ENCODE results near the gene UBQLN4.

UBQLN4 gene

DNA sequence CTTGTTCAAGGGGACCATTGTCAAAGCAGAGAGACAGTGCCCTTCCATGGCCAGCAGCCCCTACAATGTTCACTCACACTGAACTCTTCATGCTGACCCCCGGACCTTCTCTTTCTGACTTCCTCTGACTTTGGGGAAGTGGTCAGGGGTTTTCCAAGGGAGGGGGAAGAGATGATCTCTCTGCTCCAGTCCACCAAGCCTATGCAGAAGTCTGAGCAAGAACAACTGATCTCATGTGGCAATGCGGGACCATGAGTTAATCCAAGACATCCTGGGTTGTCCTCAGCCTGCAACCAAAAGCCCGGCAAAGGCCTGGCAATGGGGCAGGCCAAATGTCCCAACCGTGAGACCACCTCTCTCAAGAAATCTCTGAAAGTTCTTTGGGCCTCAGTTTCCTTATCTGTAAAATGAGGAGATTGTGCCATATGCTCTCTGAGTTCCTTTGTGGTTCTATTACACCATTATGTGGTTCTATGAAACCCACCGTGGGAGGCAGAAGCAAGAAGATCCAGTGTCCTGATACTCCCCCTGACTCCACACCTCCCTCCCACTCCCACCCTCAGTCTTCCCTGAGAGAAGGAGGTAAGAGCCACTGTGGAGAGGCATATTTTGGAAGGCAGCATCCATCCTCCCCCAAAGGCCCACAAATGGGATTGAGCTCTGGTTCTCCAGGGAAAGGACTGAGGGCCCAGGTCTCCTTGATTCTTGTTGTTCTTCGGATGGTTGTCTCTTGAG lies 63.4 kb downstream of the UBQLN4 start:
- Histone ChIP-seq H3K9ac (ENCODE audit: low read length) (no peak overlapping the region), H3K4me3 (ENCODE audit: low read length) (no peak overlapping the region), H3K4me1 (ENCODE audit: control insufficient read depth, insufficient read depth, low read length) (peaks cover 5% of the 10 kb centered on the region), H3K36me3 (ENCODE audit: control insufficient read depth, insufficient read depth, low read length) (no peaks in the 10 kb centered on the region), H3K27ac (ENCODE audit: low read depth, low read length) (no peak overlapping the region), H3K27me3 (ENCODE audit: control insufficient read depth, insufficient read depth, low read length) (no peaks in the 10 kb centered on the region)

DNA sequence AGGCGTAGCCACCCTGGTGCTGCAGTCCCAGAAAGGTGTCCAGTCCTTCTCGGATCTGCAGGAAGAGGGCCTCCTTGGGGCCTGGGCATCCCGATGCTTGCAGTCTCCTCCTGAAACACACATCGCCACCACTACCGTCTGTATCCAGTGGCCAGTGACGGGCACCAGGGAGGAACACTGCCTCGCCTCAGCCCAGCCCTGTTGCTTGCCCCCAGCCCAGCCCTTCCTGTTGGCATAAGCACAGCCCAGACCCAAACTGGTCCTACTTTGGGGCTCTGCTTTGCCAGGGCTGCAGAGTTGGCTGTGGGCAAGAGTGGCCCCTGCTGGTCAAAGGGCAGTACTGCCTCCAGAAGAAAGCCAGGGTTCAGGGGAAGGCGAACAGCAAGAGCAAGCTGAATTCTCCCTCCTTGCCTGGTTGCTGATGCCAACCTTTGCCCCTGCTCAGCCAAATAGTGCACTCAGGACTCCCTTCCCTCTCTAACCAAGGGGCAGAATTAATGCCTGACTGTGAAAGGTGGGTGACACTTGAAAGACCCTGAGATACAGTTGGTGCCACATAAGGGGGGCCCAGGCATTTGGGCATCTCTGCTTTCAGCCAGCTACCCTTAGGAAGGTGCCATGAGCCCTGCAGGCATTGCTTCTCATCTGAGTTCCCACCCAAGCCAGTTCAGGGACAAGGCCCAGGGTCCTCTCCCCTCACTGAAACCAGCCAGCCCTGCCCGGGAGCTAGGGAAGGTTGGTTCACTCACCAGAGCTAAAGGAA lies 64.2 kb downstream of the UBQLN4 start:
- Histone ChIP-seq H3K27ac (ENCODE audit: low read depth, low read length) (peak overlapping the region; percentile 37), H3K36me3 (ENCODE audit: control insufficient read depth, insufficient read depth, low read length) (no peaks in the 10 kb centered on the region), H3K4me1 (ENCODE audit: control insufficient read depth, insufficient read depth, low read length) (peaks cover 5% of the 10 kb centered on the region), H3K4me3 (ENCODE audit: low read length) (peak overlapping the region; percentile 73), H3K27me3 (ENCODE audit: control insufficient read depth, insufficient read depth, low read length) (no peaks in the 10 kb centered on the region), H3K9ac (ENCODE audit: low read length) (no peak overlapping the region)

All from rectal smooth muscle tissue (tissue), 1 donor.